Esophagus squamous epithelium (tissue), 5 donors: ENCODE data around the gene KIDINS220. TPM values are rescaled to one million over a fixed set of nuclear protein-coding genes. Genes with fewer than 3 reads are reported as not detected.

Experiments
- DNase-seq: peaks from one replicate; lab custom pipeline; 2025; lab: John Stamatoyannopoulos, UW
- H3K27ac ChIP-seq, 4 donors: fragments of 200-600 bp; sonication (generic); one replicate each; pipeline ENCODE4 v1.5.1; 2016 to 2019; ENCODE audit warnings: mild to moderate bottlenecking in 1 of 4
- H3K27me3 ChIP-seq, 4 donors: fragments of 200-600 bp; sonication (generic); 1 replicate in 3 of 4; 2 replicates in 1 of 4; pipeline versions ENCODE4 v1.5.1 to v1.6.0; 2017 to 2021; ENCODE audit warnings: antibody characterized with exemption in 1 of 4
- H3K36me3 ChIP-seq, 3 donors: fragments of 200-600 bp; sonication (generic); one replicate each; pipeline ENCODE4 v1.5.1; 2016 to 2019
- H3K4me1 ChIP-seq, 3 donors: fragments of 200-600 bp; sonication (generic); one replicate each; pipeline ENCODE4 v1.5.1; 2017 to 2019
- H3K4me3 ChIP-seq, 4 donors: fragments of 200-600 bp; sonication (generic); 1 replicate in 3 of 4; 2 replicates in 1 of 4; pipeline ENCODE4 v1.5.1; 2016 to 2019; ENCODE audit warnings: mild to moderate bottlenecking in 2 of 4, moderate library complexity in 1 of 4
- H3K9me3 ChIP-seq, 3 donors: fragments of 200-600 bp; sonication (generic); one replicate each; pipeline ENCODE4 v1.5.1; 2016 to 2019
- CTCF ChIP-seq, 6 experiments: fragments of 450-650 bp in 4 of 6; fragments of 200-600 bp in 2 of 6; sonication (generic) in 2 of 6; IDR thresholded peaks; one replicate each; pipeline ENCODE4 v1.5.1; 2016 to 2019; ENCODE audit warnings: antibody characterized with exemption in 6 of 6, mild to moderate bottlenecking in 4 of 6, moderate library complexity in 4 of 6
- POLR2A ChIP-seq, 4 donors: fragments of 450-650 bp; IDR thresholded peaks; one replicate each; pipeline ENCODE4 v1.6.1; 2017; ENCODE audit warnings: antibody characterized with exemption in 4 of 4, mild to moderate bottlenecking in 4 of 4, moderate library complexity in 3 of 4
- WGBS, 2 donors: methylation state at CpG; one replicate each; pipeline ENCODE4 v1.1.5; 2018; 5-methylcytosine and 5-hydroxymethylcytosine counted together
- intact Hi-C: fragments of 100-400 bp; cut with DNase I; formaldehyde crosslinking; loops from one replicate; pipeline ENCODE4 v1.15.0; 2022
- total RNA-seq, 4 donors: library from RNA; depleted of rRNA; stranded (reverse); fragments of >200 nt; gene quantifications; one replicate each; pipeline ENCODE4 v1.1.0, GENCODE V29; 2016
- donor health status: DM: yes; HTN: yes; CAD: no.

The KIDINS220 gene
- total RNA-seq, 4 donors from 2014 or later: 27.4 to 58.7 (median 35.7) TPM

DNA sequence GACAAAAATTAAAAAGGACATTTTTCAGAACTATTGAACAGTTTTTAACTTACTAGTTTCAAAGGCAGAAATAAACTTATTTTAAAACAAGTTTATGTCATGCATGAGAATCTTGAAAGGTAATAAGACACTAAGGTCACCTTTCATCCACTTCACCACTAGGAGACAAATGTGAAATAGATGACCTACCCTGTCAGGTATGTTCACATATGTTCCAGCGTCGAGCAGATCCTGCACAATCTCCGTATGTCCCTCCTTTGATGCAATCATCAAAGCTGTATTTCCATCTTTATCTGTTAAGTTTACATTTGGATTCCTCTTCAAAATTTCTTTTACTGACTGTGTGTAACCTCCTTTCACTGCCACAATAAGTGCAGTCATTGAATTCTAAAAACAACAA, 34.7 kb downstream of the KIDINS220 start:
- WGBS, 2 donors: 92 to 93% methylated on average over 3 of the region's 3 CpGs
- peaks cover 7 to 84% (median 11%) of the 10 kb centered on the region in 3 donors for H3K36me3 ChIP-seq
- TF ChIP-seq POLR2A (IDR thresholded peaks at IDR 0.05) (no peak), CTCF (IDR thresholded peaks at IDR 0.05) (no peak)
- no peaks in the 10 kb centered on the region for H3K27me3 ChIP-seq
- intact Hi-C loops: no loop called here
- no peak overlapping the region for H3K27ac ChIP-seq
- H3K9me3 ChIP-seq: no peaks in the 10 kb centered on the region
- DNase-seq: no peak
- H3K4me1 ChIP-seq: peaks cover 0 to 21% (median 0%) of the 10 kb centered on the region in 3 donors
- no peak overlapping the region for H3K4me3 ChIP-seq

DNA sequence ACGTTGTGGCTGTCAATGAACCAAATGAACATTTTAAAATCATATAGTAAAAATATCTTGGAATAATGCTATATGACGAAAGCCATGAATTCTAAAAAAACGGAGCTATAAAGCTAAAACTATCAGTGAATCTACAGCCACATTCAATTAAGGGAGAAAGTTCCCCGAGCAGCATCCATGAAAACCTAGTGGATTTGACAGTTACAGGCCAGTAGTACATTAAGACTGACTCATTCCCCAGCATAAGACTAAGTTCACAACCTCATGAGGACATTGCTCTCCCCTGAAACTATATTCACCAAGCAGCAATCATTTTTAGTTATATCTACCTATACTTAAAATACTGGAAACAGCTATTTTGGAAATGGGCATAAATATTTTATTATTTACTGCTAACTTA, 36.6 kb downstream of the KIDINS220 start:
- WGBS, 2 donors: 92% methylated on average over 4 of the region's 4 CpGs
- Histone ChIP-seq H3K36me3 (peaks cover 7 to 84% (median 17%) of the 10 kb centered on the region in 3 donors), H3K4me1 (peaks cover 0 to 15% (median 0%) of the 10 kb centered on the region in 3 donors), H3K4me3 (no peak overlapping the region), H3K27me3 (no peaks in the 10 kb centered on the region), H3K27ac (no peak overlapping the region), H3K9me3 (no peaks in the 10 kb centered on the region)
- intact Hi-C loops: no loop called here
- TF ChIP-seq CTCF (IDR thresholded peaks at IDR 0.05): no peak
- TF ChIP-seq POLR2A (IDR thresholded peaks at IDR 0.05): no peak
- DNase-seq: no peak

- no peaks in the 10 kb centered on the region for H3K27me3 ChIP-seq
- no peaks in the 10 kb centered on the region for H3K9me3 ChIP-seq
- TF ChIP-seq POLR2A (IDR thresholded peaks at IDR 0.05) (no peak), CTCF (IDR thresholded peaks at IDR 0.05) (no peak)
- DNase-seq: no peak
- no peak overlapping the region for H3K27ac ChIP-seq
- WGBS, 2 donors: 81 to 96% methylated on average over 5 of the region's 5 CpGs
- intact Hi-C loops: no loop called here
- H3K36me3 ChIP-seq: peaks cover 6 to 84% (median 13%) of the 10 kb centered on the region in 3 donors
- H3K4me1 ChIP-seq: peaks cover 0 to 15% (median 0%) of the 10 kb centered on the region in 3 donors
- H3K4me3 ChIP-seq: no peak overlapping the region
Measured at GRCh38 chr2:8800218-8800617, 37.2 kb downstream of the KIDINS220 start.

DNA sequence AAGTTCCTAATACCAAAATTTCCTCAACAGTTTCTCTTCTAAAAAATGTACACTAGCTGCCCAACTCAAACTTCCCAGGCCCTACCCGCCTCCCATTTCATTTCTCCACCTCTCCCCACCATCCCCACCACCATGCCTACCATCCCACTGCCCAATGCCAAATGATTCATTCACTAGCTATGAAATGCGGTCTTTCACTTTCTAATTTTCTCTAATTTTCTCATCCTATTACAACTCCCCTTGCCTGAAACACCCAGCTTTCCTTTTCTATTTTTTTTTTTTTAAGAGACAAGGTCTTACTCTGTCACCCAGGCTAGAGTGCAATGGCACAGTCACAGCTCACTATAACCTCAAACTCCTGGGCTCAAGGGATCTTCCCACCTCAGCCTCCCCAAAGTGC, 38.4 kb downstream of the KIDINS220 start:
- Histone ChIP-seq H3K9me3 (no peaks in the 10 kb centered on the region), H3K4me1 (peaks cover 0 to 6% (median 0%) of the 10 kb centered on the region in 3 donors), H3K27ac (no peak overlapping the region), H3K4me3 (no peak overlapping the region), H3K27me3 (no peaks in the 10 kb centered on the region), H3K36me3 (peaks cover 0 to 90% (median 6%) of the 10 kb centered on the region in 3 donors)
- no peak for TF ChIP-seq POLR2A (IDR thresholded peaks at IDR 0.05)
- TF ChIP-seq CTCF (IDR thresholded peaks at IDR 0.05): no peak
- DNase-seq: no peak
- WGBS, 2 donors: 96 to 100% methylated on average over 2 of the region's 2 CpGs
- intact Hi-C loops: no loop called here

- Histone ChIP-seq H3K9me3 (no peaks in the 10 kb centered on the region), H3K27me3 (no peaks in the 10 kb centered on the region), H3K4me1 (no peaks in the 10 kb centered on the region), H3K4me3 (no peak overlapping the region), H3K36me3 (peaks cover 3 to 97% (median 6%) of the 10 kb centered on the region in 3 donors), H3K27ac (no peak overlapping the region)
- 84 to 88% methylated on average over 2 of the region's 2 CpGs for WGBS, 2 donors
- no peak for TF ChIP-seq POLR2A (IDR thresholded peaks at IDR 0.05)
- no peak for TF ChIP-seq CTCF (IDR thresholded peaks at IDR 0.05)
- DNase-seq: no peak
- intact Hi-C loops: no loop called here
Measured at GRCh38 chr2:8798393-8798792, 39.0 kb downstream of the KIDINS220 start.
